Ishikawa (cell line): ENCODE measurements around the gene RHCE.
A peak's percentile ranks its signal among the peaks of the same experiment; 100 is the strongest.

Experiments used
- RAD21 ChIP-seq: IDR thresholded peaks from 2 replicates; pipeline ENCODE4 v1.6.1; 2012; ENCODE audit warnings: low read depth

RHCE gene

GRCh38 chr1:25336922-25337354 is 83.7 kb downstream of the RHCE start:
- TF ChIP-seq RAD21, result peak; percentile 17; the same call in 1 of the 2 replicates

- TF ChIP-seq RAD21, result peak; percentile 45; the same call in 1 of the 2 replicates
Observed at GRCh38 chr1:25329950-25330349, 90.7 kb downstream of the RHCE start.
